H9 (cell line): ENCODE data around the gene LXN. TPM values are rescaled to one million over a fixed set of nuclear protein-coding genes. Genes with fewer than 3 reads are reported as not detected.

Source experiments
- DNase-seq: peaks from one replicate; pipeline ENCODE4 v3.0.0-alpha.2; 2017
- H2AFZ ChIP-seq: one replicate; pipeline ENCODE4 v1.6.1; 2013; ENCODE audit warnings: mild to moderate bottlenecking, low read length, control low read depth, moderate library complexity
- H2AK5ac ChIP-seq: 2 replicates; pipeline ENCODE4 v1.6.1; 2013; ENCODE audit warnings: low read length, control low read depth, mixed read lengths; ENCODE audit not compliant: insufficient read length
- H2BK120ac ChIP-seq: one replicate; pipeline ENCODE4 v1.6.1; 2013; ENCODE audit warnings: low read depth, mild to moderate bottlenecking, low read length, control low read depth, inconsistent platforms; ENCODE audit not compliant: poor library complexity, severe bottlenecking
- H2BK12ac ChIP-seq: 2 replicates; pipeline ENCODE4 v1.6.1; 2013; ENCODE audit warnings: low read length, control low read depth, mixed read lengths, low read depth; ENCODE audit not compliant: insufficient read length
- H2BK15ac ChIP-seq: 2 replicates; pipeline ENCODE4 v1.6.1; 2013; ENCODE audit warnings: low read depth, low read length, control low read depth
- H2BK20ac ChIP-seq: one replicate; pipeline ENCODE4 v1.6.1; 2013; ENCODE audit warnings: low read depth, mild to moderate bottlenecking, low read length, control low read depth, inconsistent platforms; ENCODE audit not compliant: poor library complexity, severe bottlenecking
- H2BK5ac ChIP-seq: 2 replicates; pipeline ENCODE4 v1.6.1; 2013; ENCODE audit warnings: low read length, control low read depth, mixed read lengths; ENCODE audit not compliant: insufficient read length
- H3K14ac ChIP-seq: 2 replicates; pipeline ENCODE4 v1.6.1; 2013; ENCODE audit warnings: low read length, control low read depth; ENCODE audit not compliant: insufficient read depth
- H3K18ac ChIP-seq: 2 replicates; pipeline ENCODE4 v1.6.1; 2013; ENCODE audit warnings: low read depth, mild to moderate bottlenecking, mixed read lengths, low read length, control low read depth; ENCODE audit not compliant: insufficient read length
- H3K23ac ChIP-seq: 2 replicates; pipeline ENCODE4 v1.6.1; 2013; ENCODE audit warnings: low read length, control low read depth, mixed read lengths, low read depth; ENCODE audit not compliant: insufficient read length
- H3K23me2 ChIP-seq: 2 replicates; pipeline ENCODE4 v1.6.1; 2013; ENCODE audit warnings: low read depth, mild to moderate bottlenecking, mixed read lengths, low read length, control low read depth; ENCODE audit not compliant: insufficient read length, poor library complexity, severe bottlenecking
- H3K27ac ChIP-seq: 2 replicates; pipeline ENCODE4 v1.5.1; 2013; ENCODE audit warnings: low read length, control low read depth, mixed read lengths, low read depth; ENCODE audit not compliant: insufficient read length
- H3K27me3 ChIP-seq: 2 replicates; pipeline ENCODE4 v1.6.1; 2013; ENCODE audit warnings: low read length, control low read depth, inconsistent platforms; ENCODE audit not compliant: insufficient read depth
- H3K4ac ChIP-seq: 2 replicates; pipeline ENCODE4 v1.6.1; 2013; ENCODE audit warnings: low read depth, mild to moderate bottlenecking, control low read depth, inconsistent platforms, low read length, moderate library complexity
- H3K4me1 ChIP-seq: 2 replicates; pipeline ENCODE4 v1.6.1; 2013; ENCODE audit warnings: low read length, control low read depth, inconsistent platforms; ENCODE audit not compliant: insufficient read depth
- H3K4me2 ChIP-seq: 2 replicates; pipeline ENCODE4 v1.6.1; 2013; ENCODE audit warnings: low read length, control low read depth, mixed read lengths; ENCODE audit not compliant: insufficient read length, insufficient read depth
- H3K56ac ChIP-seq: 2 replicates; pipeline ENCODE4 v1.6.1; 2013; ENCODE audit warnings: low read depth, mild to moderate bottlenecking, mixed read lengths, low read length, control low read depth; ENCODE audit not compliant: insufficient read length
- H3K79me1 ChIP-seq: 2 replicates; pipeline ENCODE4 v1.6.1; 2013; ENCODE audit warnings: low read depth, mild to moderate bottlenecking, moderate library complexity, low read length, control low read depth, inconsistent platforms; ENCODE audit not compliant: insufficient read depth, poor library complexity, severe bottlenecking
- H3K79me2 ChIP-seq: 2 replicates; pipeline ENCODE4 v1.6.1; 2013; ENCODE audit warnings: low read length, control low read depth, inconsistent platforms; ENCODE audit not compliant: insufficient read depth
- H3K9ac ChIP-seq: 2 replicates; pipeline ENCODE4 v1.6.1; 2013; ENCODE audit warnings: low read length, control low read depth, mixed read lengths; ENCODE audit not compliant: insufficient read length; ENCODE audit errors: extremely low read depth
- H3K9me3 ChIP-seq: one replicate; pipeline ENCODE4 v1.6.1; 2013; ENCODE audit warnings: low read depth, low read length, inconsistent platforms; ENCODE audit not compliant: control insufficient read depth
- H3T11ph ChIP-seq: one replicate; pipeline ENCODE4 v1.6.1; 2013; ENCODE audit warnings: mild to moderate bottlenecking, low read length, control low read depth, inconsistent platforms
- H4K20me1 ChIP-seq: one replicate; pipeline ENCODE4 v1.6.1; 2013; ENCODE audit not compliant: control insufficient read depth, insufficient read length, insufficient read depth
- H4K5ac ChIP-seq: 2 replicates; pipeline ENCODE4 v1.6.1; 2013; ENCODE audit warnings: low read depth, mild to moderate bottlenecking, mixed read lengths, low read length, control low read depth; ENCODE audit not compliant: insufficient read length
- H4K8ac ChIP-seq: replicated peaks from 2 replicates; pipeline ENCODE4 v1.6.1; 2013; ENCODE audit warnings: low read length, control low read depth, mixed read lengths, low read depth; ENCODE audit not compliant: insufficient read length
- H4K91ac ChIP-seq: 2 replicates; pipeline ENCODE4 v1.6.1; 2013; ENCODE audit warnings: low read depth, mild to moderate bottlenecking, moderate library complexity, mixed read lengths, low read length, control low read depth; ENCODE audit not compliant: insufficient read length
- H3K27ac Mint-ChIP-seq, 3 experiments: 2 replicates in 2 of 3; 3 replicates in 1 of 3; pipeline ENCODE4 v1.8.0; 2020 to 2021; ENCODE audit warnings: mixed read lengths in 3 of 3, mild to moderate bottlenecking in 1 of 3, moderate library complexity in 1 of 3
- H3K27me3 Mint-ChIP-seq: 2 replicates; pipeline ENCODE4 v1.8.0; 2021; ENCODE audit warnings: low read depth, mild to moderate bottlenecking, moderate library complexity, mixed read lengths
- H3K36me3 Mint-ChIP-seq, 3 experiments: 2 replicates in 2 of 3; 3 replicates in 1 of 3; pipeline ENCODE4 v1.8.0; 2020 to 2021; ENCODE audit warnings: low read depth in 3 of 3, mixed read lengths in 3 of 3; ENCODE audit not compliant: insufficient read depth in 1 of 3
- H3K4me1 Mint-ChIP-seq, 2 experiments: 2 replicates each; pipeline ENCODE4 v1.8.0; 2020; ENCODE audit warnings: mixed read lengths in 2 of 2
- H3K4me3 Mint-ChIP-seq, 2 experiments: 2 replicates in 1 of 2; 3 replicates in 1 of 2; pipeline ENCODE4 v1.8.0; 2020 to 2021; ENCODE audit warnings: mild to moderate bottlenecking in 2 of 2, mixed read lengths in 2 of 2, moderate library complexity in 1 of 2
- H3K9me3 Mint-ChIP-seq, 2 experiments: 2 replicates in 1 of 2; 3 replicates in 1 of 2; pipeline ENCODE4 v1.8.0; 2020; ENCODE audit warnings: mild to moderate bottlenecking in 2 of 2, mixed read lengths in 2 of 2, moderate library complexity in 1 of 2
- WGBS: extraction: QIAGEN DNeasy Blood & Tissue Kit; methylation state at CpG from one replicate; pipeline ENCODE4 v1.1.7; 2013; ENCODE audit warnings: missing lambda C conversion rate, low lambda C conversion rate, mixed read lengths; ENCODE audit not compliant: insufficient read length; ENCODE audit errors: extremely low coverage; 5-methylcytosine and 5-hydroxymethylcytosine counted together
- total RNA-seq: library from RNA; stranded (reverse); gene quantifications from 2 replicates; pipeline ENCODE4 v1.2.1, GENCODE V29; 2021
- TF ChIP-seq, protein P1 (sequence below): fragments of 200-600 bp; sonication (generic); conservative IDR thresholded peaks from 3 replicates; pipeline ENCODE4 v1.8.0; 2021; ENCODE audit warnings: antibody characterized with exemption, mild to moderate bottlenecking

LXN gene
- total RNA-seq, 1 experiment from 2014 or later: 6.7 TPM

DNA sequence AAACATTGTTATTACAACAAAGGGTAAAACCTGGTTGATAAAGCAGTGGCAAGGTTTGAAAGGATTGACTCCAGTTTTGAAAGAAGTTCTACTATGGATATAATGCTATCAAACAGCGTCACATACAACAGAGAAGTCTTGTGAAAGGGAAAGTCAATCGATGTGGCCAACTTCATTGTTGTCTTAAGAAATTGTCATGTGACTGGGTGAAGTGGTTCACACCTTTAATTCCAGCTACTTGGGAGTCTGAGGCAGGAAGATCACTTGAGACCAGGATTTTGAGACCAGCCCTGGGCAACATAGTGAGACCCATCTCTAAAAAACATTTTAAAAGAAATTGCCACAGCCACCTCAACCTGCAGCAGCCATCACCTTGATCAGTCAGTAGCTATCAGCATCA, 6.2 kb upstream of the LXN start:
- Histone ChIP-seq H3K14ac (no peak overlapping the region), H3K4ac (no peak overlapping the region), H2AK5ac (no peak overlapping the region), H2BK5ac (no peak overlapping the region), H3K27me3 (no peaks in the 10 kb centered on the region), H2BK120ac (no peak overlapping the region), H2BK12ac (no peak overlapping the region), H3K9me3 (no peaks in the 10 kb centered on the region), H4K8ac (no peak overlapping the region), H3K27ac (no peak overlapping the region), H4K91ac (no peak overlapping the region), H3K9ac (no peak overlapping the region), H2BK20ac (no peak overlapping the region), H3K23me2 (no peaks in the 10 kb centered on the region), H3K18ac (no peak overlapping the region), H3K4me1 (no peaks in the 10 kb centered on the region), H3K79me2 (no peaks in the 10 kb centered on the region), H4K5ac (no peak overlapping the region), H3K23ac (no peak overlapping the region), H3K4me2 (no peak overlapping the region), H4K20me1 (no peaks in the 10 kb centered on the region), H3T11ph (no peak overlapping the region), H3K56ac (no peak overlapping the region), H2BK15ac (no peak overlapping the region), H3K79me1 (no peaks in the 10 kb centered on the region), H2AFZ (no peak overlapping the region)
- H3K27me3 Mint-ChIP-seq: no peaks in the 10 kb centered on the region
- TF ChIP-seq, protein P1, sequence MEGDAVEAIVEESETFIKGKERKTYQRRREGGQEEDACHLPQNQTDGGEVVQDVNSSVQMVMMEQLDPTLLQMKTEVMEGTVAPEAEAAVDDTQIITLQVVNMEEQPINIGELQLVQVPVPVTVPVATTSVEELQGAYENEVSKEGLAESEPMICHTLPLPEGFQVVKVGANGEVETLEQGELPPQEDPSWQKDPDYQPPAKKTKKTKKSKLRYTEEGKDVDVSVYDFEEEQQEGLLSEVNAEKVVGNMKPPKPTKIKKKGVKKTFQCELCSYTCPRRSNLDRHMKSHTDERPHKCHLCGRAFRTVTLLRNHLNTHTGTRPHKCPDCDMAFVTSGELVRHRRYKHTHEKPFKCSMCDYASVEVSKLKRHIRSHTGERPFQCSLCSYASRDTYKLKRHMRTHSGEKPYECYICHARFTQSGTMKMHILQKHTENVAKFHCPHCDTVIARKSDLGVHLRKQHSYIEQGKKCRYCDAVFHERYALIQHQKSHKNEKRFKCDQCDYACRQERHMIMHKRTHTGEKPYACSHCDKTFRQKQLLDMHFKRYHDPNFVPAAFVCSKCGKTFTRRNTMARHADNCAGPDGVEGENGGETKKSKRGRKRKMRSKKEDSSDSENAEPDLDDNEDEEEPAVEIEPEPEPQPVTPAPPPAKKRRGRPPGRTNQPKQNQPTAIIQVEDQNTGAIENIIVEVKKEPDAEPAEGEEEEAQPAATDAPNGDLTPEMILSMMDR: no peak
- H3K27ac Mint-ChIP-seq: no peak overlapping the region
- H3K4me1 Mint-ChIP-seq: no peaks in the 10 kb centered on the region
- H3K4me3 Mint-ChIP-seq: no peak overlapping the region
- no CpG with 5 or more reads among the region's 2 CpGs for WGBS
- no peak for DNase-seq
- no peaks in the 10 kb centered on the region for H3K9me3 Mint-ChIP-seq
- peaks cover 0 to 5% (median 0%) of the 10 kb centered on the region in 3 experiments; a peak in 1 of 7 replicates for H3K36me3 Mint-ChIP-seq
